Nucleus accumbens (tissue), 56 donors: Measurements from ENCODE around the gene COL19A1.

Source experiments
- DNase-seq, 56 donors: peaks; one replicate each; lab custom pipeline; 2025; lab: John Stamatoyannopoulos, UW

COL19A1 gene

GRCh38 chr6:70111737-70112136 lies 245.4 kb downstream of the COL19A1 start:
- no peak for DNase-seq

DNA sequence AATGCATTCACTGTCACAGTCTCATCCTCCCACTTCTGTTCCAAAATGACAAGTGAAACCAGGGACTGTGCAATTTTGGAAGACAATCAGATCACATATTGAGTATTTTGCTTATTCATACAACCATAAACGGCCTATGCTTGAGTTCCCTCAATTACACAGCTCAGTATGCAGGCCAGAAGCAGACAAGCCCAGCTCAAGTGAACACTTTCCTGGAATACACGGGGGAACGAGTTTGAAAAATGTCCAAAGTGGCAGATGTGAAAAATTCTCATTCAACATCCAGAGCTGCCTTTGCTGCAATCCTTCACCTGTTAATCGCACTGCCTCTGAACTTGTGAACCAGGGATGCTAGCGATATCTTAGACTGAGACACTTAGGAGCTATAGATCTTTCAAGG lies 246.4 kb downstream of the COL19A1 start:
- DNase-seq = peak in 12 of 56 donors; percentile 1 to 24 (median 6)

GRCh38 chr6:70113171-70113570 lies 246.8 kb downstream of the COL19A1 start:
- DNase-seq = no peak

GRCh38 chr6:70118670-70119069 lies 252.3 kb downstream of the COL19A1 start:
- DNase-seq = no peak

GRCh38 chr6:70119218-70119835 lies 253.0 kb downstream of the COL19A1 start:
- DNase-seq = no peak

- no peak for DNase-seq
Observed at GRCh38 chr6:70124443-70124842, 258.1 kb downstream of the COL19A1 start.

DNA sequence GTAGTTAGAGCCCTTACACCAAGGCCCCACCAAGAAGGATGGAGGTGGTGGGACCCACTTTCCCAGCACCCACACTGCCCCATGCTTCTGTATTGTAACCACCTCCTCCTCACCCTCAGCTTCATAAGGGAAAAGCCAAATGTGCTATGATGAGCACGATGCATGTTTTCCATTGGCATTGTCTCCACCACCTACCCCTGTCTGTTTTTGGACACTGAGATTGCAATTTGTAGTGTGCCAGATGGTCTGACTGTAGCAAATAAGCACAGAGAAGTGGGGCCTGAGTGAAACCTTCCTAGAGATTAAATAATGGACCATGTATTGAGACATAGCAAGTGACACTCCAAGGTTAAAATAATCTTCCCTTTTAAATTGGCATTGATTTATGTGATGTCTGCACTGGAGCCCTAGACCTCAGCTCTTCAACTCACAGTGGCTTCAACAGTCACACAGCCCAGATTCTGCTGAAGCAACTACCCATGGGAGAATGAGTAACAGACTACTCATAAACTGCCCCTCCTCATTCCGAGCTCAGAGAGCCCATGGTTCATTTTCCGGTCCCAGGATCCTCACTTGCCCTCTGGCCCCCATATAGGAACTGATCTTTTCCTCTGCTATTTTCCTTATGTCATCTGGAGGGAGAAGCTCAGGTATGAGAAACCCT lies 258.7 kb downstream of the COL19A1 start:
- no peak for DNase-seq

GRCh38 chr6:70125602-70126001 lies 259.2 kb downstream of the COL19A1 start:
- no peak for DNase-seq

- no peak for DNase-seq
Observed at GRCh38 chr6:70129341-70129740, 263.0 kb downstream of the COL19A1 start.

- no peak for DNase-seq
Observed at GRCh38 chr6:70130865-70131264, 264.5 kb downstream of the COL19A1 start.

DNA sequence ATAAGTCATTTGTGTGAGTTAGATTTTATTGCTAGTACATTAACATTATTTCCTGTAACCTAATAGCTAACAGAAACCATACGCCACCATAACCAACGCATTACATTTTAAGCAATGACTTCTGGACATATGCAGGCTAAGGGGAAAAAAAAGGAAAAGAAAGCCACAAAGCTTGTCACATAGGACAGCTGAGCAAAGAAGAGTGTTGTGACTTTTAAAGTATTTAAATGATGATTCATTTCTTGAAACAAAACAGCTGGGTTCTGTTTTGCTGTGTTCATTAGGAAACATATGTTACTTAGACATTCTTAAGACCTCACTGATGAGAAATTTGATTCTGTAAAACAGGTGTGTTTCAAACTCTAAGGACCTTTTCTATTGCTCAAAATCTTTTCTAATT lies 265.2 kb downstream of the COL19A1 start:
- DNase-seq = no peak

- DNase-seq = no peak
Observed at GRCh38 chr6:70133246-70133645, 266.9 kb downstream of the COL19A1 start.

DNA sequence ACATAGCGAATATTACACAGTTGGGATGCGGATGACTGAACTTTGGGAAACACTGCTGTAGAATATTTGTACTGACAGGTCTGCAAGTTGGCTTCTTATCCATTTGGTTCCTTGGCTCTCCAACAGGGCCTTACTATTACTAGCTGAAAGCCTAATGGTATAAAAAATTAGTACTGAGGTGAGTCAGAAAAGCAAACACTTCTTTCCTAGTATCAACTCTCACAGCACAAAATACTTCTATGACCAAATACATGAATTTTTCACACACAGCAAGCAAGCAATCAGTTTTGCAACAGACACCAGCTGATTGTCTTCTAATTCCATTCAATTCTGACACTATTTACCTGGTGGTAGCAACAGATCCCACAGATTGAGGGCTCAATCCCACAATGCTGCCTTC lies 268.2 kb downstream of the COL19A1 start:
- no peak for DNase-seq

GRCh38 chr6:70135219-70136160 lies 269.1 kb downstream of the COL19A1 start:
- no peak for DNase-seq

GRCh38 chr6:70136996-70137395 lies 270.6 kb downstream of the COL19A1 start:
- no peak for DNase-seq

DNA sequence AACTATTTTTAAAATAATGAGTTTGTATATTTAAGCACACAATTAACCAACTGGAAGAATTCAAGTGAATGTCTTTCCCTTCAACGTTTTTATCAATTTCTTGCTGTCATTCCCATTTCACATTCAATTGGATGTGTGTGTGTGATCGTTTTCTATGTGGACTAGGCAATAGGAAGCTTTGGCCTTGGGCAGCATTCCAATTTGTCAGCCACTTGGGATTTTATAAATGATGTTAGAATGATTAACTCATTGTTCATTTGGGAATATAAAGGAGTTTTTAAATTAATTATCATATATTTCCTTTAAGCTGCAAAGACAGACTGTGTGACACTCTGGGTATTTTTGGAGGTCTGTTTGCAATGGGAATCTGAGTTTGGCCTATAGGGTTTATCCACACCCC lies 274.1 kb downstream of the COL19A1 start:
- DNase-seq = no peak

- DNase-seq = no peak
Observed at GRCh38 chr6:70142034-70142433, 275.7 kb downstream of the COL19A1 start.

GRCh38 chr6:70145178-70145577 lies 278.8 kb downstream of the COL19A1 start:
- no peak for DNase-seq

DNA sequence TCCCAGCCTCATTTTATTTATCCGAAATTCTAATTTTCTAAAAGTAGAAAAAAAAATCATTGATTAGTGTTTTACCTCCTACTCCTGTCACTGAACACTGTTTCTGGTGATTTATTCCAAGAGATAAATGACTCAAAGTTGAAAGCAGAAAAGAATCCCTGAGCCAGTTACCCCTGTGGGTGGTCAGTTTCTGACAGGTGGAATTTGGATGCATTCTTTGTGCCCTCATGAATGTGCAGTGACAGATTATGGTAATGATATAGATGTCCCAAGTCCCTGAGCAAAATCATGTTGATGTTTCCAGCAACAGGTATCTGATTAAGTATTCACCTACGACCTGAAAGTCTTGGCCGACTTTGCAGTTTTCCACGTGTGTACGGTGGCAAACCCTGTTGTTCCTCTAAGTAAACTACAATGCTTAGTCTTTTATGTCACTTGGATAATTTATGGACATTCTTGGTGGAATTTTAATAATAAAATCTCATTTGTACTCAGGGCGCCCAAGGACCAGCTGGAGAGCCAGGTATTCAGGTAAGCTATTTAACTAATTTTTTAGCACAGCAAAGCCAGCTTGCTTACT lies 282.9 kb downstream of the COL19A1 start:
- no peak for DNase-seq

DNA sequence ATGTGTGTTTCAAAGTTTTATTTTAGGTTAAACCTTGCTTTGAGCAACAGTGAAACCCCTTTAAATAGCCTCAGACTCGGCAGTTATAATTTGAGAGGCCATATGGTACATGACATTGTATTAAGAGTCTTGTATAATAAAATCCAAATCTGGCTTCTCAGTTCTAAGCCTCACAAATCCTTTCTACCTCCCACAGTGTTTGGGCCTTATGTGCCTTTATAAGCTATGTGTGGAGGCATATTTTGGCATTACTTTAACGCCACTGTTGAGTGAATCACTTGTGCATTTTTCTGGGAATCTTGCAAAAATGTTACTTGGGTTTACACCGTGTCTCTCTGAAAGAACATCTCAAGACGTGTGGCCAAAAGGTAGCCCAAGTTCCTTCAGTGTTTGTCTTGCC lies 284.2 kb downstream of the COL19A1 start:
- DNase-seq = no peak

DNA sequence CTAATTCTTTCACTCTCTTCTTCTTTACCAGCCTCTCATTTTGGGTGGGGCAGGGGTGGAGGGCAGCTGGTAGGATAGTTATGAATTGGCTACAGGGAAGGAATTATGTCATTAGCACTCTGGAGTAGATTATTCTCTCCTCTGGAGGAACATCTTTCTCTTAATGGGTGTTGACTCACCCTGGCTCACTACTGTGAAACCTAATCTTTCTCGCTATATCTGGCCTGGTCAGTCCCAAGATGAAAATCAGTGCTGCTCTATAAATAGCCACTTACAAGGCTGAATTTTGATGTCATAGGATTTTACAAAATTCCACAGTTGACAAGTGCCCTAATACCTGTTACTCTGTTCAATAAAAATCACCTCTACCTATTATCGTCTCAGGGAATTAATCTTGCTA lies 285.3 kb downstream of the COL19A1 start:
- no peak for DNase-seq
